WERI-Rb-1 (cell line): Measurements from ENCODE around the gene SLC13A2.

Source experiments
- DNase-seq: peaks from one replicate; pipeline ENCODE4 v3.0.0-alpha.2; 2020
- H3K27ac ChIP-seq: fragments of 250-450 bp; sonication (Bioruptor Pico); 2 replicates; pipeline ENCODE4 v1.5.1; 2020; ENCODE audit warnings: mild to moderate bottlenecking, moderate library complexity
- H3K27me3 ChIP-seq: fragments of 250-450 bp; sonication (Bioruptor Pico); 2 replicates; pipeline ENCODE4 v1.5.1; 2021; ENCODE audit warnings: mild to moderate bottlenecking, low read depth, moderate library complexity; ENCODE audit not compliant: insufficient read depth, severe bottlenecking
- H3K36me3 ChIP-seq: fragments of 250-450 bp; sonication (Bioruptor Pico); 2 replicates; pipeline ENCODE4 v1.5.1; 2020; ENCODE audit warnings: mild to moderate bottlenecking, moderate library complexity
- H3K4me3 ChIP-seq: 2 replicates; pipeline ENCODE4 v1.5.1; 2011; ENCODE audit warnings: low read depth, mild to moderate bottlenecking, control low read depth, low read length
- H3K9me3 ChIP-seq: fragments of 250-450 bp; sonication (Bioruptor Pico); 2 replicates; pipeline ENCODE4 v1.5.1; 2021; ENCODE audit warnings: mild to moderate bottlenecking, moderate library complexity; ENCODE audit not compliant: severe bottlenecking
- TF ChIP-seq, protein P1 (sequence below): IDR thresholded peaks from 2 replicates; pipeline ENCODE4 v1.5.1; 2011; ENCODE audit warnings: low read depth, mild to moderate bottlenecking, control low read depth, inconsistent platforms, low read length

The SLC13A2 gene

DNA sequence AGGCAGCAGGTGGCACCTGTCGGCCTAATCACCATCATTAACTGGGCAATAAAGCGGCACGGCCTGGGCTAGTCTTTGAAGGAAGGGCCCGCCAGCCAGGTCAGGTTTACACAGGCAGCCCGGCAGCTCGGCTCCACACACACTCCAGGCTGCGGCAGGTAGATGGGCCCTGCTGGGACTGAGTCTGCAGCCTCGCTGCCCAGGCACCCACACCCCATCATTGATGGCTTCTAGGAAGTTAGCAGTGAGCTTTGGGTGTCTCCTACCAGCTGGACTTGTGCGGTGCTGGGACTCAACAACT is 25.9 kb downstream of the SLC13A2 start:
- no peaks in the 10 kb centered on the region for H3K36me3 ChIP-seq
- no peak overlapping the region for H3K27ac ChIP-seq
- no peaks in the 10 kb centered on the region for H3K27me3 ChIP-seq
- TF ChIP-seq, protein P1, sequence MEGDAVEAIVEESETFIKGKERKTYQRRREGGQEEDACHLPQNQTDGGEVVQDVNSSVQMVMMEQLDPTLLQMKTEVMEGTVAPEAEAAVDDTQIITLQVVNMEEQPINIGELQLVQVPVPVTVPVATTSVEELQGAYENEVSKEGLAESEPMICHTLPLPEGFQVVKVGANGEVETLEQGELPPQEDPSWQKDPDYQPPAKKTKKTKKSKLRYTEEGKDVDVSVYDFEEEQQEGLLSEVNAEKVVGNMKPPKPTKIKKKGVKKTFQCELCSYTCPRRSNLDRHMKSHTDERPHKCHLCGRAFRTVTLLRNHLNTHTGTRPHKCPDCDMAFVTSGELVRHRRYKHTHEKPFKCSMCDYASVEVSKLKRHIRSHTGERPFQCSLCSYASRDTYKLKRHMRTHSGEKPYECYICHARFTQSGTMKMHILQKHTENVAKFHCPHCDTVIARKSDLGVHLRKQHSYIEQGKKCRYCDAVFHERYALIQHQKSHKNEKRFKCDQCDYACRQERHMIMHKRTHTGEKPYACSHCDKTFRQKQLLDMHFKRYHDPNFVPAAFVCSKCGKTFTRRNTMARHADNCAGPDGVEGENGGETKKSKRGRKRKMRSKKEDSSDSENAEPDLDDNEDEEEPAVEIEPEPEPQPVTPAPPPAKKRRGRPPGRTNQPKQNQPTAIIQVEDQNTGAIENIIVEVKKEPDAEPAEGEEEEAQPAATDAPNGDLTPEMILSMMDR, result no peak
- no peaks in the 10 kb centered on the region for H3K9me3 ChIP-seq
- DNase-seq, result no peak
- H3K4me3 ChIP-seq, result no peak overlapping the region

GRCh38 chr17:28499684-28500357 is 26.4 kb downstream of the SLC13A2 start:
- peak overlapping the region; percentile 66 for H3K27ac ChIP-seq
- TF ChIP-seq, protein P1, result no peak
- no peak overlapping the region for H3K4me3 ChIP-seq
- H3K27me3 ChIP-seq, result no peaks in the 10 kb centered on the region
- DNase-seq, result no peak
- H3K36me3 ChIP-seq, result no peaks in the 10 kb centered on the region
- H3K9me3 ChIP-seq, result no peaks in the 10 kb centered on the region

GRCh38 chr17:28500712-28501379 is 27.4 kb downstream of the SLC13A2 start:
- Histone ChIP-seq H3K36me3 (no peaks in the 10 kb centered on the region), H3K4me3 (peak overlapping the region; percentile 38), H3K27ac (peak overlapping the region; percentile 81), H3K27me3 (no peaks in the 10 kb centered on the region), H3K9me3 (no peaks in the 10 kb centered on the region)
- peak; percentile 97 for DNase-seq
- TF ChIP-seq, protein P1, result no peak

DNA sequence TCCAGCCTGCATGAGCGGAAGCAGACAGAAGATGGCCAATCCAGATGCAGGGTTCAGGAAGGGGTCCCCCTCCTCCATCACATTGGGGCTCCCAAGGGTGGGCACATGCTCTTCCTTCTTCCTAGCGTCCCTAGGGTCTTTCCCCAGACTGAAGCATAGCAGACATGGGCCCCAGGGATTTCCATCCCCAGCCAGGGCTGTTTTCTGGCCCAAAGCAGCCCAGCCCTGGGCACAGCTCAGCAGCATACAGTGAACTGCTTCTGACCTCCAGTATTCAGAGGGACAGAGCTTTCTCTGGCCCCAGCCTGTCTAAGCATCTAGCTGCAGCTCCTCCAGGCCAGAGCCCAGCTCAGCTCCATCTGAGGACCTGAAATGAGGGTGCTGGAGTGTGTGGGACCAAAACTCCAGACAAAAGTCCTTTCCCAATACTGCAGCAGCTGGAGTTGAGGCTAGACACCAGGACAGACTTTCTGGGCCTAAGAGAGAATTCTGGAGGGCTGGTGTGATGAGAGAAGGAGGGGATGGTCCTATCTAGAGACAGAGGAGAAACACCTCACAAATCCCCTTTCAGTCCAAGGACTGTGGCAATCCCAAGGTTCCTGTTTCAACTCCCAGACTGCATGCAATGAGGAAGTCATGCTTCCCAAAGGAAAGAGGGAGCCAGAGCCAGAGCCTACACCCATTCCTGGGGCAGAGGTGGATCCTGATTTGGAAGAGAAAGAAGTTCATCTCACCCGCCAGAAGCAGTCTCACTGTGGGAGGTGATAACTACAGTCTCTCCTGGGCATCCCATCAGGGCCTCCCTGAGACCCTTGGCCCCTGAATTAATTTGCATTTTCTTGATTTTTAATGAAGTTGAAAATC is 28.2 kb downstream of the SLC13A2 start:
- H3K36me3 ChIP-seq, result no peaks in the 10 kb centered on the region
- H3K4me3 ChIP-seq, result no peak overlapping the region
- peak overlapping the region; percentile 81 for H3K27ac ChIP-seq
- no peaks in the 10 kb centered on the region for H3K9me3 ChIP-seq
- TF ChIP-seq, protein P1, result no peak
- no peak for DNase-seq
- H3K27me3 ChIP-seq, result no peaks in the 10 kb centered on the region

GRCh38 chr17:28503420-28503819 is 30.0 kb downstream of the SLC13A2 start:
- Histone ChIP-seq H3K36me3 (no peaks in the 10 kb centered on the region), H3K4me3 (no peak overlapping the region), H3K27me3 (no peaks in the 10 kb centered on the region), H3K27ac (no peak overlapping the region), H3K9me3 (no peaks in the 10 kb centered on the region)
- DNase-seq, result no peak
- TF ChIP-seq, protein P1, result no peak
